Measurements from ENCODE around the gene MLH1. TPM values are rescaled to one million over a fixed set of nuclear protein-coding genes. Genes with fewer than 3 reads are reported as not detected.

The MLH1 gene
- total and polyA plus RNA-seq, 8 donors = 6.4 to 129 (median 24.4) TPM

DNA sequence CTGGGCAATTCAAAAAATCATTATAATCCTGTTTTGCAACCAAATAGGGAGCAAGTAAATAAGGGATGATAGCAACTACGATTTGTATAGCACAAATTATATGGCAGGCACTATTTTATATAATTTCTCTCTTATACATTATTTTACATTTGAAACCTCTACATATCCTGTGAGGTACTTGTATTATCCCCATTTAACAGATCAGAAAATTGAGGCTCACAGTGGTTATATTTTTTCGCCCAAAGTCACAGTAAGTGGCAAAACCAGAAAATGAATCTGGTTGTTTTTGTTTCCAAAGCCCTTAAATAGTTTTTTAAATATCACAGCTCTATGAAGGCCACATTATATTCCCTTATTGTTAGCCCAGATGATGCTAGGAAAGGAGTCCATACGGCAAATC, 74.3 kb downstream of the MLH1 start:
- intact Hi-C loops (cut with DNase I; ENCODE audit: low total_unique reads) = no loop called here
- TF ChIP-seq POLR2AphosphoS5 (IDR thresholded peaks at IDR 0.05) (no peak), EP300 (IDR thresholded peaks at IDR 0.05) (no peak), POLR2A (IDR thresholded peaks at IDR 0.05) (no peak)
- TF ChIP-seq, protein P1, sequence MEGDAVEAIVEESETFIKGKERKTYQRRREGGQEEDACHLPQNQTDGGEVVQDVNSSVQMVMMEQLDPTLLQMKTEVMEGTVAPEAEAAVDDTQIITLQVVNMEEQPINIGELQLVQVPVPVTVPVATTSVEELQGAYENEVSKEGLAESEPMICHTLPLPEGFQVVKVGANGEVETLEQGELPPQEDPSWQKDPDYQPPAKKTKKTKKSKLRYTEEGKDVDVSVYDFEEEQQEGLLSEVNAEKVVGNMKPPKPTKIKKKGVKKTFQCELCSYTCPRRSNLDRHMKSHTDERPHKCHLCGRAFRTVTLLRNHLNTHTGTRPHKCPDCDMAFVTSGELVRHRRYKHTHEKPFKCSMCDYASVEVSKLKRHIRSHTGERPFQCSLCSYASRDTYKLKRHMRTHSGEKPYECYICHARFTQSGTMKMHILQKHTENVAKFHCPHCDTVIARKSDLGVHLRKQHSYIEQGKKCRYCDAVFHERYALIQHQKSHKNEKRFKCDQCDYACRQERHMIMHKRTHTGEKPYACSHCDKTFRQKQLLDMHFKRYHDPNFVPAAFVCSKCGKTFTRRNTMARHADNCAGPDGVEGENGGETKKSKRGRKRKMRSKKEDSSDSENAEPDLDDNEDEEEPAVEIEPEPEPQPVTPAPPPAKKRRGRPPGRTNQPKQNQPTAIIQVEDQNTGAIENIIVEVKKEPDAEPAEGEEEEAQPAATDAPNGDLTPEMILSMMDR (IDR thresholded peaks at IDR 0.05) = no peak

DNA sequence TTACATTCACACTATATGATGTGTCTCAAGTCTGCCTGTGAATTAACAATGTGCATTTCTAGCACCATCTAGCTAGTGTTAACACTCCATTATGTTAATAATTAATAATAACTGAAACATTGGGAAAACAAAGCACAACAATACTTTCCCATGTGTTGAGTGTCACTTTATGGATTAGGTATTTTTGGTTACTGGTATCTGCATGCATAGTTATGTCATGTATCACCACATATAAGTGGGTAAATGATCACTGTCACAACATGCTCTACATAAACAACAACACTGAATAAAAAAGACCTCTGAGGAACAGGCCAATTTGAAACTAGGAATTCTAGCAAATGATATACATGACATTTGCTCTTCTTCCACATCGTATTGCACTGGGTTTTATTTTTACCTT, 74.7 kb downstream of the MLH1 start:
- intact Hi-C loops (cut with DNase I; ENCODE audit: low total_unique reads) = no loop called here
- H3K4me3 ChIP-seq = no peak overlapping the region
- no peak overlapping the region for H3K27ac ChIP-seq
- WGBS, 5 donors = 83 to 94% (median 88%) methylated on average over 1 of the region's 1 CpG
- no peak for DNase-seq
- H3K27me3 ChIP-seq = no peaks in the 10 kb centered on the region
- TF ChIP-seq, protein P1 (IDR thresholded peaks at IDR 0.05) = no peak
- TF ChIP-seq POLR2A (IDR thresholded peaks at IDR 0.05) (no peak), EP300 (IDR thresholded peaks at IDR 0.05) (no peak)
- H3K36me3 ChIP-seq = peaks cover 8 to 54% (median 43%) of the 10 kb centered on the region in 4 donors
- H3K9me3 ChIP-seq = no peaks in the 10 kb centered on the region
- H3K4me1 ChIP-seq = peaks cover 0 to 16% (median 6%) of the 10 kb centered on the region in 4 donors

More for the DNA sequence above, 74.3 kb downstream of the MLH1 start:
- H3K4me1 ChIP-seq = peaks cover 0 to 12% (median 4%) of the 10 kb centered on the region in 4 donors
- WGBS, 5 donors = 77 to 88% (median 83%) methylated on average over 3 of the region's 3 CpGs
- H3K27ac ChIP-seq = no peak overlapping the region
- H3K27me3 ChIP-seq = no peaks in the 10 kb centered on the region
- H3K4me3 ChIP-seq = no peak overlapping the region
- H3K9me3 ChIP-seq = no peaks in the 10 kb centered on the region
- H3K36me3 ChIP-seq = peaks cover 8 to 58% (median 47%) of the 10 kb centered on the region in 4 donors
- no peak for DNase-seq

DNA sequence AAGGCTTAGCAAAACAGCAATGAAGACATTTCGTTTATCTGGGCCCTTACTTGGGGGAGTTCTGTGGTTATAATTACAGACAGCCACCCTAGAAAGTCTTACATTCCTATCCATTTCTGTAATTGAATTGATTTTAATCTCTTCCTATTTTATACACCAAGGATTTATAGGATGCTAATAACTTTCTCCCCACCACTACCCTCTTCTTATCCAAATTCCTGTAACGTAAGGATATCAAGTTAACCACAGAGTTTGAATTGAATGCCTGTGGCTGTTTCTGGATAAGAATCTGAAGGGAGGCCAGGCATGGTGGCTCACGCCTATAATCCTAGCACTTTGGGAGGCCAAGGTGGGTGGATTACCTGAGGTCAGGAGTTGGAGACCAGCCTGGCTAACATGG, 78.6 kb downstream of the MLH1 start:
- no peak for DNase-seq
- Histone ChIP-seq H3K4me1 (peaks cover 0 to 30% (median 13%) of the 10 kb centered on the region in 4 donors), H3K27ac (no peak overlapping the region), H3K36me3 (peaks cover 3 to 46% (median 37%) of the 10 kb centered on the region in 4 donors), H3K27me3 (no peaks in the 10 kb centered on the region), H3K9me3 (no peaks in the 10 kb centered on the region), H3K4me3 (no peak overlapping the region)
- WGBS, 5 donors = 57 to 90% (median 70%) methylated on average over 3 of the region's 3 CpGs
- TF ChIP-seq EP300 (IDR thresholded peaks at IDR 0.05) = no peak
- TF ChIP-seq POLR2A (IDR thresholded peaks at IDR 0.05) = no peak
- TF ChIP-seq, protein P1 (IDR thresholded peaks at IDR 0.05) = no peak
- no peak for TF ChIP-seq POLR2AphosphoS5 (IDR thresholded peaks at IDR 0.05)
- intact Hi-C loops (cut with DNase I; ENCODE audit: low total_unique reads) = no loop called here

DNA sequence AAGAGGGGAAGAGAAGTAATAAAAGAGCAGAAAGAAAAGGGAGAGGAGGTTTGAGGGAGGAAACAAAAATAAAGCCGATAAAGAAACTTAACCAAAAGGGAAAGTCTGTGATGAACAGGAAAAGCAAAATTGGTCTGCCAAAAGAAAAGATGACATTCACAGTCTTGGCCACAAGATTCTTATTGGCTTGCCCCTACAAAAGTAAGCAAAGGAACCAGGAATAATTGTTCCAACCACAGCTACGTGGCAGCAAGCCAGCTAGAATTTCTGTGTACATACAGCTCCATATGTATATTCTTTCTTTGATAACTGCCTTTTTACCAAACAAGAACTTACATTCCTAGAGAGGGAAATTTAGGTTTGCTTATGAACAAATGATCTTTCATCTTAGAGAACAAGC, 79.6 kb downstream of the MLH1 start:
- Histone ChIP-seq H3K4me3 (no peak overlapping the region), H3K9me3 (no peaks in the 10 kb centered on the region), H3K27ac (peak overlapping the region; percentile 15 to 62 (median 56)), H3K36me3 (peaks cover 3 to 55% (median 46%) of the 10 kb centered on the region in 4 donors), H3K27me3 (no peaks in the 10 kb centered on the region), H3K4me1 (peaks cover 0 to 30% (median 13%) of the 10 kb centered on the region in 4 donors)
- peak; percentile 89 to 91 for DNase-seq
- 5 to 10% (median 6%) methylated on average over 2 of the region's 2 CpGs for WGBS, 5 donors
- TF ChIP-seq POLR2AphosphoS5 (IDR thresholded peaks at IDR 0.05) = peak in 2 of 3 donors; percentile 29 to 66
- no peak for TF ChIP-seq POLR2A (IDR thresholded peaks at IDR 0.05)
- no peak for TF ChIP-seq EP300 (IDR thresholded peaks at IDR 0.05)
- intact Hi-C loops (cut with DNase I; ENCODE audit: low total_unique reads) = no loop called here

DNA sequence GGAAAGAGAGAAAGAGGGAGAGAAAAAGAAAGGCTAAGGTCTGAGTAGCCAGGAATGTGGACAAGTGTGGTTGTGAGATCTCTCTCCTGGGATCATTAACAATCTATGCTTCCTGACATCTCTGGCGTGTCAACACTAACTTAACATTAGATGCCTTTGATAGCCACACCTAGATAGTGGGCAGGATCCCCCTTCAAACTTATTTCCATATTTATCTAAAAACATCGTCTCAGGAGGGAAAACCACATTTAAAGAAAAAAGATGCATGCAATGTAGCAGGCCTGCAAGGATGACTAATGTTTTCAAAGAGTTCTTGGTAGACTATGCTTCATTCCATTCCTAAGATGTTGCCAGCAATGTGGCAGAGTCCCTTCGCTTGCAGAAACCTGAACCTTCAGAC, 80.9 kb downstream of the MLH1 start:
- Histone ChIP-seq H3K4me1 (peaks cover 0 to 25% (median 12%) of the 10 kb centered on the region in 4 donors), H3K36me3 (peaks cover 3 to 58% (median 51%) of the 10 kb centered on the region in 4 donors), H3K4me3 (no peak overlapping the region), H3K27ac (no peak overlapping the region), H3K9me3 (no peaks in the 10 kb centered on the region), H3K27me3 (no peaks in the 10 kb centered on the region)
- intact Hi-C loops (cut with DNase I; ENCODE audit: low total_unique reads) = no loop called here
- no peak for DNase-seq
- TF ChIP-seq, protein P1 (IDR thresholded peaks at IDR 0.05) = no peak
- TF ChIP-seq EP300 (IDR thresholded peaks at IDR 0.05) = no peak
- no peak for TF ChIP-seq POLR2AphosphoS5 (IDR thresholded peaks at IDR 0.05)
- no peak for TF ChIP-seq POLR2A (IDR thresholded peaks at IDR 0.05)
- 58 to 82% (median 71%) methylated on average over 3 of the region's 3 CpGs for WGBS, 5 donors
